HepG2 (cell line): Measurements from ENCODE around the gene GAS1. TPM values are rescaled to one million over a fixed set of nuclear protein-coding genes. Genes with fewer than 3 reads are reported as not detected.

Experiments used
- ATAC-seq: fragments of 200-7000 bp; cut with Tn5 transposase; 3 replicates; pipeline ENCODE4 v1.9.1; 2020; ENCODE audit warnings: mild to moderate bottlenecking, moderate library complexity
- BruUV-seq: library from RNA; stranded (reverse); fragments of 400-500 nt; replicated peaks from 2 replicates; lab custom pipeline; 2021; lab: Mats Ljungman, UMichigan
- CTCF ChIA-PET: fragments of 300-600 bp; formaldehyde crosslinking; extraction: SDS; loops from one replicate; lab custom pipeline; 2021; ENCODE audit warnings: low total read pairs, inconsistent platforms, low intra/inter-chr PET ratio; lab: Yijun Ruan, JAX
- POLR2A ChIA-PET: fragments of 350-600 bp; sonication (Branson Sonifier 250); formaldehyde crosslinking; loops from one replicate; lab custom pipeline; 2020; ENCODE audit warnings: antibody characterized with exemption, inconsistent platforms; lab: Yijun Ruan, JAX
- DNase-seq: peaks from one replicate; pipeline ENCODE4 v3.0.0-alpha.2; 2015; ENCODE audit warnings: low spot score
- FAIRE-seq: peaks from 3 replicates; lab custom pipeline; 2011; peaks lifted over from hg19 to GRCh38; lab: Jason Lieb, UNC
- H2AFZ ChIP-seq: one replicate; pipeline ENCODE4 v1.6.1; 2011; ENCODE audit warnings: low read length, inconsistent platforms
- H3K27ac ChIP-seq: fragments of 300-600 bp; 3 replicates; pipeline ENCODE4 v1.8.0; 2011; ENCODE audit warnings: mixed run types, mild to moderate bottlenecking, mixed read lengths, low read length, inconsistent platforms; ENCODE audit not compliant: insufficient read depth; ENCODE audit errors: extremely low read length
- H3K27me3 ChIP-seq, 2 experiments: fragments of 200-600 bp in 1 of 2; 2 replicates in 1 of 2; 3 replicates in 1 of 2; pipeline versions ENCODE4 v1.6.0 to v1.8.0; 2011; ENCODE audit warnings: low read length in 2 of 2, mild to moderate bottlenecking in 2 of 2, moderate library complexity in 2 of 2, inconsistent platforms in 1 of 2; ENCODE audit not compliant: insufficient read depth in 2 of 2, control insufficient read depth in 1 of 2
- H3K36me3 ChIP-seq, 2 experiments: fragments of 200-600 bp in 1 of 2; replicated peaks in 1 of 2; 2 replicates in 1 of 2; 3 replicates in 1 of 2; pipeline versions ENCODE4 v1.5.1 to v1.8.0; 2011; ENCODE audit warnings: low read length in 2 of 2, inconsistent platforms in 1 of 2; ENCODE audit not compliant: insufficient read depth in 2 of 2, control insufficient read depth in 1 of 2
- H3K4me1 ChIP-seq: 2 replicates; pipeline ENCODE4 v1.5.1; 2012; ENCODE audit warnings: low read length, inconsistent platforms; ENCODE audit not compliant: insufficient read depth
- H3K4me2 ChIP-seq: 2 replicates; pipeline ENCODE4 v1.6.0; 2011; ENCODE audit warnings: low read depth, low read length, inconsistent platforms
- H3K4me3 ChIP-seq, 3 experiments: fragments of 200-600 bp in 1 of 3; sonication (generic), shearing (Covaris generic) in 1 of 3; replicated peaks in 1 of 3; 2 replicates each; pipeline ENCODE4 v1.5.1; 2011 to 2016; ENCODE audit warnings: low read length in 3 of 3, inconsistent platforms in 2 of 3, low read depth in 2 of 3, mild to moderate bottlenecking in 2 of 3, control low read depth in 1 of 3, mixed read lengths in 1 of 3; ENCODE audit not compliant: insufficient read depth in 1 of 3
- H3K79me2 ChIP-seq: one replicate; pipeline ENCODE4 v1.6.1; 2011; ENCODE audit warnings: low read length, inconsistent platforms; ENCODE audit not compliant: insufficient read depth
- H3K9ac ChIP-seq: 2 replicates; pipeline ENCODE4 v1.6.0; 2011; ENCODE audit warnings: mild to moderate bottlenecking, low read depth, low read length, inconsistent platforms; ENCODE audit not compliant: insufficient read depth
- H3K9me3 ChIP-seq: 2 replicates; pipeline ENCODE4 v1.5.1; 2012; ENCODE audit warnings: mild to moderate bottlenecking, low read length
- H4K20me1 ChIP-seq: 2 replicates; pipeline ENCODE4 v1.6.0; 2011; ENCODE audit warnings: inconsistent platforms, mild to moderate bottlenecking, low read length, moderate library complexity; ENCODE audit not compliant: insufficient read depth
- ARID2 ChIP-seq: sonication (generic); formaldehyde crosslinking; IDR thresholded peaks from 2 replicates; pipeline ENCODE4 v1.8.1; 2022; ENCODE audit warnings: mild to moderate bottlenecking, missing genetic modification reagents, borderline replicate concordance
- ARNT ChIP-seq: fragments of 450-650 bp; IDR thresholded peaks from 2 replicates; pipeline ENCODE4 v1.6.1; 2017
- DZIP1 ChIP-seq: sonication (generic); formaldehyde crosslinking; IDR thresholded peaks from 2 replicates; pipeline ENCODE4 v1.5.0; 2020; ENCODE audit warnings: mild to moderate bottlenecking, missing genetic modification reagents
- GPBP1L1 ChIP-seq: sonication (generic); formaldehyde crosslinking; IDR thresholded peaks from 2 replicates; pipeline ENCODE4 v1.5.0; 2020; ENCODE audit warnings: mild to moderate bottlenecking, missing genetic modification reagents
- GPN1 ChIP-seq: sonication (generic); formaldehyde crosslinking; IDR thresholded peaks from 2 replicates; pipeline ENCODE4 v1.5.1; 2020; ENCODE audit warnings: missing genetic modification reagents, borderline replicate concordance
- IKZF5 ChIP-seq: IDR thresholded peaks from 2 replicates; pipeline ENCODE4 v1.6.1; 2018; ENCODE audit warnings: missing genetic modification reagents, mild to moderate bottlenecking, missing compliant biosample characterization
- KAT8 ChIP-seq: IDR thresholded peaks from 2 replicates; pipeline ENCODE4 v1.6.1; 2016; ENCODE audit warnings: missing genetic modification reagents, missing compliant biosample characterization
- PAF1 ChIP-seq: IDR thresholded peaks from 2 replicates; pipeline ENCODE4 v1.6.1; 2016; ENCODE audit warnings: missing genetic modification reagents, missing compliant biosample characterization
- PRDM10 ChIP-seq: sonication (generic); formaldehyde crosslinking; IDR thresholded peaks from 2 replicates; pipeline ENCODE4 v1.4.0; 2020; ENCODE audit warnings: low read depth, missing genetic modification reagents
- SP4 ChIP-seq: sonication (generic); formaldehyde crosslinking; IDR thresholded peaks from 2 replicates; pipeline ENCODE4 v1.8.1; 2023; ENCODE audit warnings: mild to moderate bottlenecking, missing genetic modification reagents
- TBP ChIP-seq: sonication (generic); formaldehyde crosslinking; IDR thresholded peaks from 2 replicates; pipeline ENCODE4 v1.5.0; 2020; ENCODE audit warnings: missing genetic modification reagents
- XRCC5 ChIP-seq: fragments of 200-400 bp; formaldehyde crosslinking; optimal IDR thresholded peaks from 2 replicates; pipeline ENCODE3; 2017; ENCODE audit warnings: mild to moderate bottlenecking, low read length
- ZNF124 ChIP-seq: sonication (generic); formaldehyde crosslinking; IDR thresholded peaks from 2 replicates; pipeline ENCODE4 v1.4.0; 2020; ENCODE audit warnings: missing genetic modification reagents
- ZNF235 ChIP-seq: sonication (generic); formaldehyde crosslinking; IDR thresholded peaks from 2 replicates; pipeline ENCODE4 v1.8.1; 2023; ENCODE audit warnings: mild to moderate bottlenecking, missing genetic modification reagents, borderline replicate concordance
- WGBS: methylation state at CpG from one replicate; pipeline ENCODE4 v1.1.6; 2017; ENCODE audit warnings: low lambda C conversion rate; 5-methylcytosine and 5-hydroxymethylcytosine counted together
- in situ Hi-C: cut with HindIII; loops from 2 replicates; pipeline ENCODE4 v1.10.0; 2017; ENCODE audit warnings: low pct_unique_long_range_greater_than_20kb; ENCODE audit not compliant: extremely low pct_ligation_motif_present
- intact Hi-C: fragments of 100-400 bp; cut with micrococcal nuclease; formaldehyde crosslinking; loops from one replicate; pipeline ENCODE4 v1.10.0; 2022; ENCODE audit not compliant: unreplicated experiment
- polyA plus RNA-seq, 8 experiments: library from polyadenylated mRNA; depleted of rRNA in 3 of 8; stranded (reverse) in 7 of 8; unstranded in 1 of 8; fragments of >200 nt; fragmentation: Illumina TruSeq in 4 of 8; extraction: Trizol in 4 of 8; gene quantifications; 2 replicates each; pipeline versions ENCODE4 v1.2.1 to v1.2.3, GENCODE V29; 2011 to 2016; ENCODE audit warnings: low read depth in 4 of 8, missing spikeins in 1 of 8, mixed read lengths in 1 of 8; ENCODE audit not compliant: insufficient read depth in 1 of 8
- total RNA-seq, 5 experiments: library from RNA; depleted of rRNA; stranded (reverse); fragments of >200 nt; fragmentation: Illumina TruSeq; extraction: Trizol; gene quantifications; 2 replicates each; pipeline ENCODE4 v1.2.3, GENCODE V29; 2016; ENCODE audit warnings: low read depth in 1 of 5

Gene GAS1
- total and polyA plus RNA-seq, 2 of the 13 experiments (the other 11 are each of a cell fraction or from before 2014, with no cell fraction given), result not detected

GRCh38 chr9:86908261-86908660 lies 39.0 kb downstream of the GAS1 start:
- no peak for ATAC-seq
- Histone ChIP-seq H2AFZ (no peak overlapping the region), H3K9ac (no peak overlapping the region), H3K4me2 (no peak overlapping the region)
- intact Hi-C loops, result no loop called here
- TF ChIP-seq ZNF235 (CRISPR knock-in tag), result no peak
- no peak for TF ChIP-seq PRDM10
- no peak for TF ChIP-seq SP4 (CRISPR knock-in tag)
- TF ChIP-seq IKZF5 (CRISPR knock-in tag), result no peak
- TF ChIP-seq ARID2, result no peak
- no peak for TF ChIP-seq GPN1
- no peak for TF ChIP-seq DZIP1
- no peak for TF ChIP-seq PAF1 (CRISPR knock-in tag)
- TF ChIP-seq ZNF124 (CRISPR knock-in tag), result no peak
- TF ChIP-seq XRCC5, result no peak
- no peak for TF ChIP-seq KAT8 (CRISPR knock-in tag)
- TF ChIP-seq ARNT, result no peak
- no peak for TF ChIP-seq GPBP1L1 (CRISPR knock-in tag)
- TF ChIP-seq TBP (CRISPR knock-in tag), result no peak
- TF ChIP-seq, all 625 proteins: peak for 0
- peaks cover 0 to 5% of the 10 kb centered on the region in 2 experiments; a peak in 1 of 5 replicates for H3K27me3 ChIP-seq
- H3K4me1 ChIP-seq, result no peaks in the 10 kb centered on the region
- H4K20me1 ChIP-seq, result no peaks in the 10 kb centered on the region
- no peak for DNase-seq
- FAIRE-seq, result no peak
- no peaks in the 10 kb centered on the region for H3K36me3 ChIP-seq
- H3K27ac ChIP-seq, result no peak overlapping the region
- 0 out of 2 replicates have a peak, but pooled peaks cover 8% of the 10 kb centered on the region for H3K9me3 ChIP-seq
- no peak overlapping the region for H3K4me3 ChIP-seq
- CTCF ChIA-PET, result no interaction called here
- WGBS, result 26% methylated on average over 3 of the region's 3 CpGs
- in situ Hi-C loops, result no loop called here
- BruUV-seq, result no TSS peak
- no peaks in the 10 kb centered on the region for H3K79me2 ChIP-seq
- POLR2A ChIA-PET, result no interaction called here
